Right kidney (tissue), 1 donor: ENCODE measurements around the gene LGR6.
"Not testable (repeated sequence)": the region's sequence is repeated elsewhere in the genome, so short reads cannot be mapped to it uniquely, and the experiment has no call there.

ENCODE experiments used
- DNase-seq: peaks from one replicate; pipeline ENCODE4 v3.0.0-alpha.2; 2016

LGR6 gene

DNA sequence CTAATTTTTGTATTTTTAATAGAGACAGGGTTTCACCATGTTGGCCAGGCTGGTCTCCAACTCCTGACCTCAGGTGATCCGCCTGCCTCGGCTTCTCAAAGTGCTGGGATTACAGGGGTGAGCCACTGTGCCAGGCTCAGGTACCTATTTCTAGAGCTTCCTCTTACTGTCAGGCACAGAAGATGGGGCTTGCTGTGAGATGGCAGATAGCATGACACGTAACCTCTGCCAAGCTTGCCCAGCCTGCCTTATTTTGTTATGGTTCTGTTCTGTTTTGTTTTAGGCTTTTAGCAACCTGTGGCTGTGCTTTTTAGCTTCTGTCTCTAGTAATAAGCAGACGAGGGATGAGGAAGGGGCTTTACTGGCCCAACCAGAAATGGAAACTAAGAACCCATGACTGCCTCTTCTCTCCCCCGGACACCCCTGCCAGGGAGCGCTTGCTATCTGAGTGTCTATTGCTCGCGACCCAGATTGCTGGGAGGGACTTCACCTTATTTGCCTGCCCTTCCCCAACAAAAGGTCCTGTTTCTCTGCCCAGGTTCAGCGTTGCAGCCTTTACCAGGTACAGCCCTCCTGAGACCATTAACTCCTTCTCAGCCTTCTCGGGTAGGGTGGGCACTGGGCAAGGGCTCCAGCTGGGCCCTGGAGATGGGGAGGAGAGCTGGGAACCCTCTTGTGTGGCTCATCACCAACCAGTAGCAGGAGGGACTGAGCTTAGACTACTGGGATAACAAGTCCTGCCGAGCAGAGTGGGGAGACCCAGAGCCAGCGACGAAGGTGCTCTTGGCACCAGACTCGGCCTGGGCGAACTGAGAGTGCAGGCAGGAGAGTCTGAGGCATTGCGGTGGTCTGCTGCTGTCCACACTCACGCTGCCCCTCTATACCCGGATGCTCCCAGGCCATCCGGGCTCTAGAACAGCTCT, 13.5 kb upstream of the LGR6 start:
- no peak for DNase-seq

DNA sequence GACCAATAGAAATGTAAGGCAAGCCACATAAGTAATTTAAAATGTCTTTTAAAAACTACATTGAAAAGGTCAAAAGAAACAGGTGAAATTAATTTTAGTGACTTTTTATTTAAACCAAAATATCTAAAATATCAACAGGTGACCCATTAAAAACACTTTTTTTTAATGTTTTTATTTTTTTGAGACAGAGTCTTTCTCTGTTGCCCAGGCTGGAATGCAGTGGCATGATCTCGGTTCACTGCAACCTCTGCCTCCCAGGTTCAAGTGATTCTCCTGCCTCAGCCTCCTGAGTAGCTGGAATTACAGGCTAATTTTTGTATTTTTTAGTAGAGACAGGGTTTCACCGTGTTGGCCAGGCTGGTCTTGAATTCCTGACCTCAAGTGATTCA, 12.9 kb upstream of the LGR6 start:
- not testable (repeated sequence) for DNase-seq

DNA sequence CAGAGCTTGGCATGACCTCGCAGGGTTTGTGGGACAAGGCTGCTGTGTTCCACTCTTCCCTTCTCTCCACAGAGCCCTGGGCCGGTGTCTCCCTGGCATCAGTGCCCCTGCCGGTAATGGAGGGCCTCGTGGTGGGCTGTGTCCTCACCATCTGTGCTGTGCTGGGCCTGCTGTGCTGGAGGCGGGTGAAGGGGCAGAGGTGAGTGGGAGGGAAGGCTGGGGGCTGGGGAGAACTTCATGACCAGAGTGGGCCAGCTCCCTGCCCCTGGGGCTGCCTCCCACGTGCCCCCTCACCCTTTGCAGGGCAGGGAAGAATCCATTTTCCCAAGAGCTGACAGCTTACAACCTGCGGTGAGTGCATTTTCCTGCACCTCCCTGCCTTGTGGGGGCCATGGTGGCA, 12.0 kb upstream of the LGR6 start:
- no peak for DNase-seq

DNA sequence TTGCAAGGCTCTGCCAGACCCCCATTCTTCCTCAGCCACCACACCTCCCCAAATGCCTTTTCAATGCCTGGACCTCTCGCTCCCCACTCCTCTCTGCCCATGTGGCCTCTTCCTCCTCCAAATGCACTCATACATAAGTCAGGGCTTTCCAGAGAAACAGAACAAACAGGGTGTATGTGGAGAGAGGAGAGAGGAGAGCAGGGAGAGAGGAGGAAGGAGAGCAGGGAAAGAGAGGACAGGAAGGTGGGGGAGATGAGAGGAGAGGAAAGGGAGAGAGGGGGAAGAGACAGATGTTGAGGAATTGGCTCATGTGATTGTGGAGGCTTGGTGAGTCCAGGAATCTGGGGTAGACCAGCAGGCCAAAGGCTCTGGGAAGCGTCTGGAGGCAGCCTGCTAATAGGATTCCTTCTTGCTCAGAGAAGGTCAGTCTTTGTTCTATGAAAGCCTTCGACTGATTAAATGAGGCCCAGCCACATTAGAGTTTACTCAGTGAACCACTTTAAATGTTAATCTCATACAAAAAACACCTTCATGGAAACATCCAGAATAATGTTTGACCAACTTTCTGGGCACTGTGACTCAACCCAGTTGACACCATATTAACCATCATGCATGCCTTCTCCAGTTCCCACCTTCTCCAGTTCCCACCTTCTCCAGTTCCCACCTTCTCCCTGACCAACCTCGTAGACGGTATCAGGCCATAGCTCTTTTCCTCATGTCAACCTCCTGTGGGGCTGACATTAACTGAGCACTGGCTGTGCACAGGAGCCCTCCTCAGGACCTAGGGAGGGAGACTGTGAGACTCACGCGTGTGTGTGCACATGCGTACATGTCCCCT, 11.3 kb upstream of the LGR6 start:
- DNase-seq, result no peak

DNA sequence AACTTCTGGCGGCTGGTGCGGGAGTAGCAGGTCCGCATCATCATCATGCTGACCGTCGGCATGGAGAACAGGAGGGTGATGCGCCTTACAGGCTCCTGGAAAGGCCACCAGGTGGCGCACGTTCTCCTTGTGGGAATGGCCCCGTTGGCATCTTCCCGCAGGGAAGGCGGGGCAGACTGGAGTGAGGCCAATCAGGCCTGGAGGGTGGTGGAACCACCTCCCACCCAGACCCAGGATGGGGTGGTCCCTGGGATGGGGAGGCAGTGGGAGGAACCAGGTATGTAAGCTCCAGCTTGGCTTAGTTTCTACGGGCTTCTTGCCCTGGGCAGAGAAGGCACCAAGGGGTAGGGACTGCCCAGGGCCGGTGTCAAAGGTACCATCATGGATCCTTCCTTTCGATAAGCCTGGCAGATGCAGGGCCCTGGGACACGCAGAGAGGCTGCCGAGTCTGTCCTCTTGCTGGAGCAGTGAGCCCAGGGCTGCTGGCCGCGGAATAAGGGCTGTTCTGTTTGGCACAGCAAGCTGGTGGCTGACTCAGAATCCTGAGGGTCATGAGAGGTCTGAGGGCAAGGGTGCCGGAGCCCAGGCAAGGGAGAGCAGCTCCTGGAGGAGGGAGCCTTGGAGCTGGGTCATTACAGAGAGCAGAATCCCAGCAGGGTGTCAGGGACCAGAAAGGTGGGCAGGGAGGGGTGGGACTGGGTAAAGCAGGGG, 8.7 kb upstream of the LGR6 start:
- DNase-seq, result peak; percentile 59

DNA sequence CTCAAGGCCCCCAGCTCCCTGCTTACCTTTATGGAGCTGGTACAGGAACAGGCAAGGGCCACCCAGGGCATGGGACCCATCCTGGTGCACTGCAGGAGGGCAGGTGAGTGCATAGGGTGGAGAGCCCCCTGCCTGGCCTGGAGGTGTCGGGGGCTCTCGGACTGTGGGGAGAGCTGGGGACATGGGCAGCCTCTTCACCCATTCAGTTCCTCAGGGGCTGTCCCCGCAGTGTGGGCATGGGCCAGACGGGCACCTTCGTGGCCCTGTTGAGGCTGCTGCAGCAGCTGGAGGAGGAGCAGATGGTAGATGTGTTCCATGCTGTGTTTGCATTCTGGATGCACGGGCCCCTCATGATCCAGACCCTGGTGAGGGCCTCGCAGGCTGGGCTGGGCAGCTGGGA, 7.3 kb upstream of the LGR6 start:
- DNase-seq, result no peak

DNA sequence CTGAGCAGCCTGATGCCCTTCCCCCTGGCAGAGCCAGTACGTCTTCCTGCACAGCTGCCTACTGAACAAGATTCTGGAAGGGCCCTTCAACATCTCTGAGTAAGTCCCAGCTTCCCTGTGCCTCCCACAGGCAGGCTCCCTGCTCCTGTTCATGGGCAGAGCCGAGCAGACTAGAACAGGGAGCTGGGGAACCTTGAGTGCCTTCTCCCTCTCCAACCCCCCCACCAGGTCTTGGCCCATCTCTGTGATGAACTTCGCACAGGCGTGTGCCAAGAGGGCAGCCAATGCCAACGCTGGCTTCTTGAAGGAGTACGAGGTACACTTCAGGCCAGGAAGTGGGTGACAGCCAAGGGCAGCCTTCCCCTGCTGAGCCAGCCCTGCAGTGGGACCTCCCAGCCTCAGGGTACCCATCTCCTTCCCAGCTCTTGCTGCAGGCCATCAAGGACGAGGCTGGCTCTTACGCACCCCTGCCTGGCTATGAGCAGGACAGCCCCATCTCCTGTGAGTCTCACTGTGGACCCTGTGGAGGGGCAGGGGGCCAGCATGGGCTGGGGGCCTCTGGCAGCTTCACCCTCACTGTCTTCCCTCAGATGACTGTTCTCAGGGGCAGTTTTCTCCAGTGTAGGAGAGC, 6.4 kb upstream of the LGR6 start:
- no peak for DNase-seq

DNA sequence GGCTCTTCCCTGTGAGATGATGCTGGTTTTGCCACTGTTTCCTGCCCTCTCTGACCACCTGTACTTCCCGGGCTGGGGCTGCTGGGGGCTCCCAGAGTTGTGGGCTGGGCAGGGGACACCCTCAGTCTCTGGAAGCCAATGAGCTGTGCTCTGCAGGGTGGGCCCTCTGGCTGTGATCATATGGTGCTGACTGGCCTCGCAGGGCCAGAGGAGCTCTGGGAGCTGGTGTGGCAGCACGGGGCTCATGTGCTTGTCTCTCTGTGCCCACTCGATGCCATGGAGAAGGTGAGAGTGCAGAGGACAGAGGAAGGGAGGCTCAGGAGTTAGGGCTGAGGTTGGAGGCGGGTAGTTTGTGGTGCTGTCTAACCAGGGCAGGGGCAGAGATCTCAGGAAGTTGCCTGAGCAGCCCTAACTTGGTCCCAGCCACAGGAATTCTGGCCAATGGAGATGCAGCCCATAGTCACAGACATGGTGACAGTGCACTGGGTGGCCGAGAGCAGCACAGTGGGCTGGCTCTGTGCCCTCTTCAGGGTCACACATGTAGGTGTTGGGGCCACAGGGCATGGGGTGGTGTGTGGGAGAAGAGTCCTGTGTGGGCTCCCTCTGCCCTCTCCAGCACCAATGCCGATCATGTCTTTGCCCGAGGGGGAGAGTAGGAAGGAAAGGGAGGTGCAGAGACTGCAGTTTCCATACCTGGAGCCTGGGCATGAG, 5.7 kb upstream of the LGR6 start:
- DNase-seq, result no peak

DNA sequence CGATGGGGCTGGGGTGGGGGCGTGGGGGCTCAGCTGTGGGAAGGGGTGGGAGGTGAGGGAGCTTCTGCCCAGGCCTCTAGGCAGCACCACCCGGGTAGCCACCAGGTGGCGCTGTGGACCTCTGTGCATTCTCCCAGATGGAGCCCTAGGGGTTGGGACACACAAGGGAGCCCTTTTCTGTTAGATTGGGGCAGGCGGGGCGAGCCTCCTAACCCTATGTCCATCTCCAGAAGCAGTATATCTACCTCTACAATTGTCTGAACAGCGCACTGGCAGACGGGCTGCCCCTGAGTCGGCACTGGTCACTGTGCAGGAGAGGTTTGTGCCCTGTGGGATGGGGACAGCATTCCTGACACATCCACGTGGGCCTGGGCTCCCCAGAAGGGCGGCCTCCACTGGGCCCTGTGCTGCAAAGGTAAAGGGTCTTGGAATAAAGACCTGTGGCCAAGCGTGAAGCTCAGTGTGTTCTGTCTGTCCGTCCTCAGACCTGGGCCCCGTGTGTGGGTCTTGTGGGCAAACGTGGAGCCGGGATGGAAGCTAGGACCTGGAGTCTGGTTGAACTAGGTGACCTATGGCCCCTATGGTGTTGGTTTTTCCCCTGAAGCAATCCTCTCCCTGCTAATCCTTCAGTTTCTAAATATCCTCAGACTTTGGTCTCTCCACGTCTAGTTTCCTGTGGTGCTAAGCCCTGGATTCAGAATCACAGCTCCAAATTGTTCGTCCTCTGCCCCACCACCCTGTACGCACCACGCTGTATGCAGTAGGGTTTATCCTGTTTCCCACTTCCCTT, 4.4 kb upstream of the LGR6 start:
- DNase-seq, result no peak

DNA sequence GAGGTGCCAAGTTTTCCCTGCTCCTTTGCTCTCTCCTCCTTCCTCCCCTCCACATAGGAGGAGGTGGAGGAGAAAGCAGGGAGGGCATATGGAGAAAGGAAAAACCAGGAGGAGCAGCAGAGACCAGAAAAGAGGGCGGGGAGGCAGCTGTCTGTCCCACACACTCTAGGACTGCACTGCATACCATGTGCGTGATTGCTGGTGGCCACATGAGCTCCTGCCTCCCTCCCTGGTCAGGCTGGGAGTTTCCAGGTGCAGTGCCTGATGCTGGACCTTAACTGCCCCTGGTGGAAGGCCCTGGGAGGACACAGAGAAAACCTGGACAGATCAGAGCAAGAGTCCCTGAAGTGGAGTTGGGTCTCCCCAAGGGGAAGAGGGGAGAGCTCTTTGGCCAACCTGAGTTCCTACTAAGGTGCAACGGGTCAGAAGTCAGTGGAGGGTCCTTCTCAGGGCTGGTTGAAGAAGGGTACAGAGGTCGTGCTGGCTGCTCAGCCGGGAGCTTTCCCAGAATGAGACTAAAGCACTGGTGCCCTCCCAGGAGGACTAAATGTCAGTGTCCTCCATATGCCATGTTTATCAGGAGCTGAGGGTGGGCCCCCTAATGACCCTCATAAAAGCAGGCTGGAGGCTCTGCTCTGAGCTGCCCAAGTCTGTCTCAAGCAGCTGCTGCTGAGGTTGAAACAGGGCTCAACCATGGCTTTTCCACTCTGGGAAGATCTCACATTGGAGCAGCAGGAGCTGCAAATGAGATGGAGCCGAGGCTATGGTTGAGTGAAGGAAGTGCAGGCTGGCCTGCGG, 3.5 kb upstream of the LGR6 start:
- no peak for DNase-seq

DNA sequence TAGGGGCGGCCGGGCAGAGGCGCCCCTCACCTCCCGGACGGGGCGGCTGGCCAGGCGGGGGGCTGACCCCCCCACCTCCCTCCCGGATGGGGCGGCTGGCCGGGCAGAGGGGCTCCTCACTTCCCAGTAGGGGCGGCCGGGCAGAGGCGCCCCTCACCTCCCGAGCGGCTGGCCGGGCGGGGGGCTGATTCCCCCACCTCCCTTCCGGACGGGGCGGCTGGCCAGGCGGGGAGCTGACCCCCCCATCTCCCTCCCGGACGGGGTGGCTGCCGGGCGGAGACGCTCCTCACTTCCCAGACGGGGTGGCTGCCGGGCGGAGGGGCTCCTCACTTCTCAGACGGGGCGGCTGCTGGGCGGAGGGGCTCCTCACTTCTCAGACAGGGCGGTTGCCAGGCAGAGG, 2.2 kb upstream of the LGR6 start:
- DNase-seq, result not testable (repeated sequence)

DNA sequence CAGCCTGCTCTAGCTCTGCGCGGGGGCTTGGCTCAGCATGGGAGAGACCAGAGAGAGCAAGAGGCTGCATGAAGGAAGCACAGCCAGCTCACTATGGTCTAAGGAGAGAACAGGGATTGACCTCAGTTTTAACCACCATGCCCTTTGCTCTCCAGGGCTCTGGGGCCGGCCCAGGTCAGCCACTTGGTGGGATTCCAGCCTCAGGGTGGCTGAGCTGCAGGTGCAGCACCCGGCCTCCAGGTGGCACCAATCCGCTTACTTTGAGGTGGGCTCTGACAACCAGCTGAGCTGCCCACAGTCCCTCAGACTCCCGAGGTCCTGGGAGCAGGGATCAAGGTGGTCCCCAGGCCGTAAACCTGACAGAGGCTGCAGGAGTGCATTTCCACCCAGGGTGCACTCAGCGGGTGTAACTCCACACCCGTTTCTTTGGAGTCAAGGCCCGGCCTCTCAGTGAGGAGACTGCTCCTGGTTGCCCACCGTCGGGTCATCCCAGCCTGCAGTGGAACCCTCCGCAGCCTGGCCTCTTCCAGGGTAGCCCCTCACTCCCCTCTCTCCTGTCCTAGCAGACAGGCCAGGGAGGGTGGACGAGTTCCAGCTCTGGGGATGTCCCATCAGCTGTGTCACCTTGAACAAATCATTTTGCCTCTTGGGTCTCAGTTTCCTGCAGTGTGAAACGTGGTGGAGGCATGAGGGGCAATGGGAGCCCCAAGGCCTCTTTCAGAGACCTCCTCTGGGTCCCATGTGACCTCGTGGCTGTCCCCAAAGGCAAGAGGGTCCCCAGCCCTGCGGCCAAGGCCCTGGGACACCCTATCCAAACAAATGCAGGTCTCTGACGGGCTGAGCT, 607 bp upstream of the LGR6 start:
- peak; percentile 67 for DNase-seq

DNA sequence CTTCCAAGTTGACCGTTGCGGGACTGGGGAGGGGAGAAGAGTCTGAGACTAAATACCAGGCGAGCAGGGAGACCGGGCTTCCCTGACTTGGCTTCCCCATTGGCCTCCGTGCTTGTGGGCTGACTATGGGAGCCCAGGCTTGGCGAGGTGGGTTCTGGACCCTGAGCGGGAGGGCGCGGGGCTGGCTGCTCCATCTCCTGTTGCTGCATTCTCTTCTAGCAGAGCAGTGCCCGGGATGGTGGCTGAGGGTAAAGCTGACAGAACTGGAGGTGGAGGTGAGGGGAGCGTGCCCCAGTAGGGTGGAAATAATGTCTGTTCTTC, 689 bp downstream of the LGR6 start:
- no peak for DNase-seq

DNA sequence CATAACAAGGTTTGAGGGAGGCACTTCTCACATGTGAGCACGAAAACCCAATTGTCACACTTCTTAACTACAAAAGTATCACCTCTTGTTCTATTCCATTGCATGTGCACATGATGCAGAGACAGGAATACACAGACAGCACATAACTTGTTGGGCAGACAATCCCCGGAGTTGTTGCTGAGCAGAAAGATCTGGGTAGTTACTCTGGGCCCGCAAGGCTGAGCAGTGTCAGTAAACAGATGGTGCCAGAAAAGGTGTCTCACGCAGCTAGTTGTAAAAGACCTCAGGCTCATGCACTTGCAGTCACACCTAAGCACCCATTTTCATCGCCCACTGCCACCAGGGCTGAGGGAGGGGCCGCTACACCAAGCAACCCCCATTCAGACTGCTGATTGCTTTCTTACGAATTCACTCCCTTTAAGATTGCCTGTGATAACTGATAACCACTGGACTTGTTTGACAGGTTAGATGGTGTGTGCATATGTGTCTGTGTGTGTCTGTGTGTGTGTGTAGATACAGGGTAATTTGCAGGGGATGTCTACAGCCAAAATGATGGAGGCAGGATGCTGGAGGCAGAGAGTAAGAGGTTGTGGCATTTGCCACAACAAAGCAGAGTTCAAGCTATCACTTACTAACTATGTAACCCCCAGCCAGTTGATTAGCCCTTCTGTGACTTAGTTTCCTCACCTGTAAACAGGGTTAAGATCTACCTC, 4.2 kb downstream of the LGR6 start:
- no peak for DNase-seq

DNA sequence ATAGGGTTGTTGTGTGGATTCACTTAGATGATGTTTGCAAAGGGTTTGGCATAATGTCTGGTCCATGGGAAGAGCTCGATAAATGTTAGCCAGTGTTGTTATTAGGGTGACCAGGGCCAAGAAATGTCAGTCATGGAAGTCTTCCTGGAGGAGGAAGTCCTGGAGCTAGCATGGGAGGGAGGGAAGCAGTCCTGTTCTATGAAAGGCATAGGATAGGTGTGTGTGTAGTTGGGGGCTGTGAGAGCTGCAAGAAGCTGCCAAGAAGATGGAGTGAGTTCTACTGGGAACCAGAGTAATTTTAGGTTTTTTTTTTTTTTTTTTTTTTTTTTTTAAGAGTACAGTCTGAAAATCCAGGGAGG, 4.7 kb downstream of the LGR6 start:
- no peak for DNase-seq

DNA sequence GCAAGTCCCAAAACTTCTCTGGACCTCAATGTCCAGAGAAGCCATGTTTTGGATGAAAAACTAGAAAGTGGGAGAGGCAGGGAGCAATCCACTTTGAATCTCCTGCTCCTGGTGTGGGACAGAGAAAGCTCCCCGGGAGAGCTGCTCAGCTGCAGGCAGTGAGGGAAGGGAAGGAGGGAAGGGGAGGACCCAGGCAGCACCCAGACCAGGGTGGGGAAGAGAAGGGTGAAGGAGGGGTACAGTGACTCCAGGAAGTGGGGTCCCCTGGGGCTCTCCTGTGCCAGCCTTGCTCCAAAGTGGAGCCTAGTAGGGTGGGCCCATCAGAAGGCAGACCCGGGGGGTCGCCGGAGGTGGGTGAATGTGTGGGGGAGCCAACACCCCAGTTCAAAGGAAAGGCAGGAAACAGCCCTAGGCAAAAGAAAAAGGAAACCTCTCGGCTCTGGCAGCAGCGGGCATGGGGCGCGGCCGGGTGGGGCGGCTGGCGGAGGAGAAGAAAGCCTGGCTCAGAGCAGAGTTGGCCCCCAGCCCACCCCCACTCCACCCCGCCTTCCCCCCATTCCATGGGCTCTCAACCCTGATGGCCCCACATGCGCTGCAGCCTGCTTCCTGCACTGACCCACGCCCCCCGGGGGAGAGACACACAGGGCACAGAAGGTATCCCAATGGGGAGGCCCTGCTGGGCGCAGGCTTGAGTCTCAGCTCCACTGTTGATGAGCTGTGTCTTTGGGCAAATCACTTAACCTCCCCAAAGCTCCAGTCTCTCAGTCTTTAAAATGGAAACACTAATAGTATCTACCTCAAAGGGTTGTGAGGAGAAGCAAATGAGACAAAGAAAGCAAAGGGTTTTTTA, 5.7 kb downstream of the LGR6 start:
- DNase-seq, result no peak

DNA sequence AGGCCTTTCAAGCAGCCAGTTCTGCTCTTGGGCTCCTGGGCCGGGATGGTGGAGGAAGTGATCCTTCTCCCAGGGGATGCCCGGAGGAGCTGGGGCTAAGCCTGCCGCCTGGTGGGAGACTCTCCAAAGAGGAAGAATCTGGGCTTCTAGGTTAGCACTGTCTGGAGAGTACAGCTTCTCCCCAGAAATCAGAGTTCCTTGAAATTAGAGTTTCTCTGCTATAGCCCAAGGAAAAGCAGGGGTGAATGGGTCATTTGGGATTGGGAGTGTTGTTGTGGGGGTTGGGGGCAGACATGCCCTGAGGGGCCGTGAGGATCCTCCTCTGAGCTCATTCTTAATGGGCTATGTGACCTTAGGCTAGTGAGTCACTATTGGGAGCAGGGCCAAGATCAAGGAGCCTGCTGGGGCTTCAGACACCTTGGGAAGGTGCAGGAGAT, 6.5 kb downstream of the LGR6 start:
- no peak for DNase-seq

DNA sequence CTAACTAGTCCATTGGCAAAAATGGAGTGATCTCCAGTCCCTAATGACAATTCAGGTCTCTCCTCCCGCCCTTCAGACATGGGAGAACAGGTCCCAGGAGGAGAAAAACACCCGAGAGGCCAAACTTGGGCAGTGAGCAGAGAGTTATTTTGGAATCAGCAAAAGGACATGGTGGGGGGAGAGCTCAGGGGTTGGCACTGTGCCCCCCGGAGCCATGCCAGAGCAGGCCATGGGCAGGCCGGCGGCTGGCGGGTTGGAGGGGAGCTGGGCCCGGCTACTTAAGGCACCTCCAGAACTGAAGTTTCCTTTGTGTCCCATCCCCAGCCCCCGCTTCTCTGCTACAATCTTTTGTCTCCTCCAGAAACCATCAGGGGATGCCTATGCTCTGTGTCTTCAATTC, 7.1 kb downstream of the LGR6 start:
- DNase-seq, result no peak
